T-helper 9 cell (primary cell): Measurements from ENCODE around the gene ANKRD39.
"Not testable (repeated sequence)": the region's sequence is repeated elsewhere in the genome, so short reads cannot be mapped to it uniquely, and the experiment has no call there.

Source experiments
- DNase-seq: peaks from one replicate; pipeline ENCODE4 v3.0.0-alpha.2; 2020

ANKRD39 gene

GRCh38 chr2:96805946-96806345, 51.9 kb downstream of the ANKRD39 start:
- not testable (repeated sequence) for DNase-seq

- no peak for DNase-seq
Measured at GRCh38 chr2:96804986-96805385, 52.8 kb downstream of the ANKRD39 start.

DNA sequence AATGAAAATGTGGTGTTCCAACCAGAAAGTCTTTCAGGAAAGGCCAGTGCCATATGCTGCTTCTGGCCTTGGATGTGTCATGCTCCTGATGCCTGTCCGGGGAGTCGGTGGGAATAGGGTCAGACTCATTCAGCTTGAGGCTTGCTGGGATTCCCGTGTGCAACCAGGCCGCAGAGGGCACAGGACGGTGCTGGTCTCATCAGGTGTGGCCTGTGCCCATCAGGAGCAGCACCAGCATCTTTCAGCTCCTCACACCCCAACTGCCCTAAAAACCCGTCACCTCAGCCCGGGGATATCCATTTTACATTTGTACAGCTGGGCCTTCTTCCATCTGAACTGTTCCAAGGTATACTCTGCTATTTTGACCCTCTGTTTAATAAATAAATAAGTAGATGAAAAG, 55.1 kb downstream of the ANKRD39 start:
- DNase-seq = no peak

GRCh38 chr2:96801786-96802595, 55.8 kb downstream of the ANKRD39 start:
- DNase-seq = no peak

GRCh38 chr2:96801005-96801785, 56.6 kb downstream of the ANKRD39 start:
- DNase-seq = peak; percentile 56

DNA sequence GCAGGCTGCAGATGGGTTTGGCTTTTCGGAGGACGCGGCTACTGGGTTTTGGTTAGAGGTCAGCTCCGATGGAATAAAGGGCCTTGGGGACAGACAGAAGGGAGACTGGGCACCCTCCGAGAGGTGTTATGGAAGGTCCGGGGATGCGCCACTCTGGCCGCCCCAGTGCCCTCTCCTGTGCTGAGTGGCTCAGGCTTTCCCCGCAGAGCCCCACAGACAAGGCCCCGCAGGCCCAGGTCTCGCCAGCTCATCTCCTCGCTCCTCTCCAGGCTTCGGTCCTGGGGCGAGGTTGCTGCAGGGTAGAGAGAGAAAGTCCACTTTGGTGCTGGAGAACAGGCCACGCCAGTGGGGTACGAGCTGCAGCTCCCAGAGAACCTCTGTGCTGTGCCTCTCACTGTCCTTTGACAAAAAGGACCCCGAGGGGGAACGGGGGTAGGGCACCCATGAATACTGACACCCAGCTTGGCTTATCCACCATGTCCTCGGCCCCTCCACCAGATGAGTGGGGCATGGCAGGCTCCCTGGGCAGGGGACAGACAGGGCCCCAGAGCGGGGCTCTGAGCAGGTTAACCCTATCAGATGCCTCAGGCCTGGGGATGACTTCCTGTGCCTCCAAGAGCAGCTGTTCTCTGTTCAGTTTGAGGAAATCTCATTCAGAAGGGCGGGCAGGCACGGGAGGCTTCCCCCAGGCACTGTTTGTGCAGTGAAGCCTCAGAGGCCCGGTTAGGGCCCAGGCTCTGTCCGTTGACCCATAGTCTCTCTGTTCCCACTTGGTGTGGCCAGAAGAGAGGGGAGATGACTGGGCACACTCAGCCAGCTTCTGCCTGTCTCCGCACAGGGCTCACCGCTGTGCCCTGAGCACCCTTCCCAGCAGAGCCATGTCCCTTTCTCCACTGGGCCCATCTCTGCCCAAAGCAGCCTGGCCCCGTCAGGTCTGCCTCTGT, 57.5 kb downstream of the ANKRD39 start:
- no peak for DNase-seq

- DNase-seq = no peak
Measured at GRCh38 chr2:96799623-96799935, 58.2 kb downstream of the ANKRD39 start.

DNA sequence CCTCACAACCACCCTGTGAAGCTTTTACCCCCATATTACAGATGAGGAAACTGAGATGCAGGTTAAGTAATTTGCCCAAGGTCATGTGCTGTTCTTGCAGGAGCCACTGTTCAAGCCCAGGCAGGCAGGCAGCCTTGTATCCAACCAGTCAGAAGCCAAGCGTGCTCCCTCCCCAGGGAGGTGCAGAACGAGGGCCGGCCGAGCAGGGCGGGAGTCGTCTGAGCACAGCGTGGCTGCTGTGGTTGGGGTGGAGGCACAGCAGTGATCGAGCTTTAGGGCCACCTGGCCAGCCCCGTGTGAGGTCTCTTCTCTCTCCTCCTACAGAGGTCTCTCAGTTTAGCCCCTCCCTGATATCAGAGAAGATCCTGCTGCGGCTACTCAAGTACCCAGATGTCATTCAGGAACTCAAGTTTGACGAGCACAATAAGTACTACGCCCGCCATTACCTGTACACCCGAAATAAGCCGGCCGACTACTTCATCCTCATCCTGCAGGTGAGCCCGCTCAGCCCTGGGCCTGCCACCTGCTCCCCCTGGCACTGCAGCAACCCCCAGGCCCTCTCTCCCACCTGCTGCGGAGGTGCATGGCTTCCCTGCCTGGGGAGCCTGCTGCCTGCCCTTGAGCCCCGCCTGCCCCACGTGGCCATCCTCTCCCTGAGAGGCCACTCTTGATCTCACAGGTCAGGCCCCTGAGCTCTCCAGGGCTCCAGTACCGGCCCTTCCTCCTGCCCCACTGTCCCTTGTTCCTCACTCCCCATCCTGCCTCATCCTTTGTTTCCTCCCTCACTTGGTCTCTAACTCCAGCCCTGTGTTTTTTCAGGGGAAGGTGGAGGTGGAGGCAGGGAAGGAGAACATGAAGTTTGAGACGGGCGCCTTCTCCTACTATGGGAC, 58.8 kb downstream of the ANKRD39 start:
- DNase-seq = no peak
